ENCODE data around the gene FSCN2.
"Not testable (repeated sequence)": the region's sequence is repeated elsewhere in the genome, so short reads cannot be mapped to it uniquely, and the experiment has no call there.

The FSCN2 gene

GRCh38 chr17:81579821-81580321 lies 51.7 kb downstream of the FSCN2 start:
- DNase-seq = no peak

- no peak for DNase-seq
Measured at GRCh38 chr17:81580481-81580880, 52.3 kb downstream of the FSCN2 start.

GRCh38 chr17:81581758-81582157 lies 53.6 kb downstream of the FSCN2 start:
- DNase-seq = no peak

- no peak for DNase-seq
Measured at GRCh38 chr17:81582341-81582740, 54.2 kb downstream of the FSCN2 start.

DNA sequence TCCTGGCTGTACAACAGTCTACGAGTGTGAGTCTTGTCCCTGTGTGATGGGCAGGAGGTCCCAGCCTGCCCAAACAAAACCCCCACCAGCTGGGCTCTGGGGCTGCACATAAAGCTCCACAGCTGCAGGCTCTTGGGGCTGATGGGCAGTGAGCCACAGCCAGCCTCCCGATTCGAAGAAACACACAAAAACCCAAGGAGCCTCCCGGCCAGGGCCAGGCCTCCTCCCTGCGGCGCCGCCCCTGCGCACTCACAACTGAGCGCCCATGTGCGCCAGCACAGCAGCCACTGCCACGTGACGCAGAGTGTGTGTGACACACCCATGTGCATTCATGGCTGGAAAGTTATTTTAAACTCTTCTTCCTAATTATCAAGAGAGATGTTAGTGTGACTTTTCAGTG lies 54.6 kb downstream of the FSCN2 start:
- no peak for DNase-seq

- no peak for DNase-seq
Measured at GRCh38 chr17:81583589-81584342, 55.6 kb downstream of the FSCN2 start.

DNA sequence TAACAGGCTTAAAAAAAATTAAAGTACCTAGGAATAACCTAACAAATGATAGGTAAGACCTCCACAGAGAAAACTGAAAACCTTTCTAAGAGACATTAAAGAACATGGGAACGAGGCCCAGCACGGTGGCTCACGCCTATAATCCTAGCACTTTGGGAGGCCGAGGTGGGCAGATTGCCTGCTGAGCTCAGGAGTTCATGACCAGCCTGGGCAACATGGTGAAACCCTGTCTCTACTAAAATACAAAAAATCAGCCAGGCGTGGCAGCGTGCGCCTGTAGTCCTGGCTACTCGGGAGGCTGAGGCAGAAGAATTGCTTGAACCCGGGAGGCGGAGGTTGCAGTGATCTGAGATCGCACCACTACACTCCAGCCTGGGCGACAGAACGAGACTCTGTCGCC lies 56.6 kb downstream of the FSCN2 start:
- DNase-seq = not testable (repeated sequence)

GRCh38 chr17:81586096-81586495 lies 57.9 kb downstream of the FSCN2 start:
- DNase-seq = no peak
